Transverse colon (tissue), 4 donors: ENCODE data around the gene TIMM22. TPM values are rescaled to one million over a fixed set of nuclear protein-coding genes. Genes with fewer than 3 reads are reported as not detected.

Source experiments
- DNase-seq: peaks from one replicate; pipeline ENCODE4 v3.0.0-alpha.2; 2019
- H3K27ac ChIP-seq, 4 donors: fragments of 200-600 bp; sonication (generic); 2 replicates each; pipeline ENCODE4 v1.5.1; 2016 to 2018; ENCODE audit warnings: inconsistent platforms in 4 of 4
- H3K27me3 ChIP-seq: fragments of 200-600 bp; sonication (generic); 2 replicates; pipeline ENCODE4 v1.5.1; 2017; ENCODE audit warnings: inconsistent platforms
- H3K36me3 ChIP-seq, 4 donors: fragments of 200-600 bp; sonication (generic); 2 replicates each; pipeline ENCODE4 v1.5.1; 2017 to 2019; ENCODE audit warnings: inconsistent platforms in 4 of 4
- H3K4me1 ChIP-seq, 4 donors: fragments of 200-600 bp; sonication (generic); 2 replicates each; pipeline ENCODE4 v1.5.1; 2017 to 2020; ENCODE audit warnings: inconsistent platforms in 4 of 4
- H3K4me3 ChIP-seq, 4 donors: fragments of 200-600 bp; sonication (generic); 1 replicate in 1 of 4; 2 replicates in 3 of 4; pipeline versions ENCODE4 v1.5.1 to v1.6.1; 2017 to 2019; ENCODE audit warnings: inconsistent platforms in 4 of 4
- H3K9me3 ChIP-seq, 2 donors: fragments of 200-600 bp; sonication (generic); 2 replicates each; pipeline ENCODE4 v1.5.1; 2017 to 2019; ENCODE audit warnings: inconsistent platforms in 2 of 2
- EP300 ChIP-seq: sonication (generic); formaldehyde crosslinking; IDR thresholded peaks from one replicate; pipeline ENCODE4 v1.6.1; 2017; ENCODE audit warnings: antibody characterized with exemption, low read depth
- POLR2A ChIP-seq: fragments of 450-650 bp; IDR thresholded peaks from one replicate; pipeline ENCODE4 v1.6.1; 2016; ENCODE audit warnings: antibody characterized with exemption, mild to moderate bottlenecking, moderate library complexity
- POLR2AphosphoS5 ChIP-seq, 3 donors: sonication (generic); formaldehyde crosslinking; IDR thresholded peaks; one replicate each; pipeline ENCODE4 v1.6.1; 2016; ENCODE audit warnings: antibody characterized with exemption in 3 of 3
- WGBS, 2 donors: methylation state at CpG; one replicate each; pipeline ENCODE4 v1.1.5; 2018; ENCODE audit warnings: low coverage in 1 of 2; 5-methylcytosine and 5-hydroxymethylcytosine counted together
- in situ Hi-C, 4 donors: fragments of 200-750 bp; cut with MboI; loops; one replicate each; pipeline versions ENCODE4 v1.15.0 to v1.15.1; 2017; ENCODE audit warnings: low sequenced_read_pairs in 3 of 4, low pct_ligation_motif_present in 1 of 4, low pct_unique_long_range_greater_than_20kb in 1 of 4
- intact Hi-C: fragments of 100-400 bp; cut with DNase I; formaldehyde crosslinking; loops from one replicate; pipeline ENCODE4 v1.15.1; 2023; ENCODE audit warnings: low total_unique reads
- total RNA-seq, 4 donors: library from RNA; depleted of rRNA; stranded (reverse); fragments of >200 nt; gene quantifications; one replicate each; pipeline ENCODE4 v1.1.0, GENCODE V29; 2016
- TF ChIP-seq, protein P1 (sequence below), 5 experiments: fragments of 200-600 bp in 3 of 5; fragments of 450-650 bp in 2 of 5; sonication (generic) in 3 of 5; IDR thresholded peaks; 1 replicate in 2 of 5; 2 replicates in 3 of 5; pipeline ENCODE4 v1.5.1; 2016 to 2017; ENCODE audit warnings: antibody characterized with exemption in 5 of 5, inconsistent platforms in 3 of 5, mild to moderate bottlenecking in 2 of 5, moderate library complexity in 1 of 5

Gene TIMM22
- total RNA-seq, 4 donors from 2014 or later, result 10.5 to 17.6 (median 12.1) TPM

DNA sequence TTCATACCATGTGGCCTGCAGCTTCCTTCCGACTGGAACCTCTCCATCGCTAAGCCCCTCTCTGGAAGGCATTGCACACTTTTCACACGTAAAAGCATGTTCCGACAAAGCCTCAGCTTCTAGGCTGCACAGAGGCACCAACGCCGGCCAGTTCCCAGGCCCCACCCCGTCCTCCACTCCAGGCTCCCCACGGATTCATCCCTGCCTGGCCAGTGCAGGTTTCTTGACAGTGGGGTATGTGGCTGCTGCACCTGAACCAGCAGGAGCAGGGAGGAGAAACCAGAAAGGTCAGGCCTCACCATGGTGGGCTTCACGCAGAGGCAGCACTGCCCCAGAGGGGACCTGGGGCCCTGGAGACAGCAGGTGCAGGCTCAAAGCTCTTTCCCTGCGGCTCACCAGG lies 14.2 kb downstream of the TIMM22 start:
- peaks cover 4 to 9% (median 4%) of the 10 kb centered on the region in 4 donors for H3K4me1 ChIP-seq
- 94% methylated on average over 10 of the region's 10 CpGs; no CpG with 5 or more reads in 1 of the 2 donors for WGBS, 2 donors
- no peaks in the 10 kb centered on the region for H3K27me3 ChIP-seq
- no peak overlapping the region for H3K4me3 ChIP-seq
- no peaks in the 10 kb centered on the region for H3K9me3 ChIP-seq
- H3K36me3 ChIP-seq, result peaks cover 0 to 40% (median 16%) of the 10 kb centered on the region in 4 donors
- intact Hi-C loops, result no loop called here
- no peak for DNase-seq
- TF ChIP-seq POLR2AphosphoS5 (IDR thresholded peaks at IDR 0.05) (no peak), POLR2A (no peak), EP300 (no peak)
- TF ChIP-seq, protein P1, sequence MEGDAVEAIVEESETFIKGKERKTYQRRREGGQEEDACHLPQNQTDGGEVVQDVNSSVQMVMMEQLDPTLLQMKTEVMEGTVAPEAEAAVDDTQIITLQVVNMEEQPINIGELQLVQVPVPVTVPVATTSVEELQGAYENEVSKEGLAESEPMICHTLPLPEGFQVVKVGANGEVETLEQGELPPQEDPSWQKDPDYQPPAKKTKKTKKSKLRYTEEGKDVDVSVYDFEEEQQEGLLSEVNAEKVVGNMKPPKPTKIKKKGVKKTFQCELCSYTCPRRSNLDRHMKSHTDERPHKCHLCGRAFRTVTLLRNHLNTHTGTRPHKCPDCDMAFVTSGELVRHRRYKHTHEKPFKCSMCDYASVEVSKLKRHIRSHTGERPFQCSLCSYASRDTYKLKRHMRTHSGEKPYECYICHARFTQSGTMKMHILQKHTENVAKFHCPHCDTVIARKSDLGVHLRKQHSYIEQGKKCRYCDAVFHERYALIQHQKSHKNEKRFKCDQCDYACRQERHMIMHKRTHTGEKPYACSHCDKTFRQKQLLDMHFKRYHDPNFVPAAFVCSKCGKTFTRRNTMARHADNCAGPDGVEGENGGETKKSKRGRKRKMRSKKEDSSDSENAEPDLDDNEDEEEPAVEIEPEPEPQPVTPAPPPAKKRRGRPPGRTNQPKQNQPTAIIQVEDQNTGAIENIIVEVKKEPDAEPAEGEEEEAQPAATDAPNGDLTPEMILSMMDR (IDR thresholded peaks at IDR 0.05), result no peak
- H3K27ac ChIP-seq, result no peak overlapping the region
- in situ Hi-C loops, result no loop called here

DNA sequence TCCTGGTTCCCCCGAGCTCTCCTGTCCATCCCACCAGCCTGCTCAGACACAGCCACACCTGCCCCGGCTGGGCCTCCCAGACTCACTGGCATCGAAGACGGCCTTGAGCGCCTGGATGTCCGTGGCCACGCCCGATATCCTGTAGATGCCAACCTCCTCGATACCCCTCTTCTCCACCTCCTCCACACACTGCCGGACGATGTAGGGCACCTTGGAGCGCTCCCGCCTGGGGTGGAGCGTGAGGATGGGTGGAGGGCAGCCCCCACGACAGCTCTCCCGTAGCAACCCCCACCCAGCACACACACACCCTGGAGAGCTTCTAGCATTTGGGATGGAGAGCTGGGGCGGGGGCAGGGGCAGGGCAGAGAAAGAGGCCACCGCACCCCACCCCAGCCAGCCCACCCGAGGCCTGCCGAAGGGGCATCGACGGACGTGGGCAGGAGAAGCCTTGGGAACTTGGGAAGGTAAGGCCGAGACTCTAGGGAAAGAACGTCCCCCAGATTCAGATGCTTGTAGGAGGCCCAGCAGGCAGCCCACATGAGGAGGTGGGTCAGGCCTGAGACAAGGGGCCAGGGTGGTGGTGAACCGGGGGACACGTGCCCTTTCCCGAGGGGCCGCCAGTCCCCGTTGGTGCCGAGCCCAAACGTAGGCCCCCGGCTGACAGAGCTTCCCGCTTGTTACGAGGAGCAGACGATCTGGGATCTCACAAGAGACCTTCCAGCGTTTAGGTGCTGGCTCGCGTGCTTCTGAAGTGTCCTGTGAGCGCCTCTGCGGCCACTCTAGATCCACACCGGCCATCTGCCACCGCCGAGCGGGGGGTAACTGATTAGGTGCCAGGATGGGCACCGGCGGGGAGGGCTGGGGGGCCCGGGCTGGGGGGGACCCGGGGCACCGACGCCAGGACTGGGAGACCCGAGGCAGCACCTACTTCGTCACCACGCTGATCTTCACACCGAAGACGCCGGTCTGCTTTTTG lies 15.1 kb downstream of the TIMM22 start:
- Histone ChIP-seq H3K27me3 (no peaks in the 10 kb centered on the region), H3K4me1 (peaks cover 0 to 4% (median 0%) of the 10 kb centered on the region in 4 donors), H3K9me3 (no peaks in the 10 kb centered on the region), H3K4me3 (no peak overlapping the region), H3K36me3 (peaks cover 0 to 40% (median 16%) of the 10 kb centered on the region in 4 donors), H3K27ac (no peak overlapping the region)
- DNase-seq, result no peak
- TF ChIP-seq, protein P1 (IDR thresholded peaks at IDR 0.05), result no peak
- TF ChIP-seq POLR2AphosphoS5 (IDR thresholded peaks at IDR 0.05) (no peak), POLR2A (no peak), EP300 (no peak)
- intact Hi-C loops (no loop called here), in situ Hi-C loops (no loop called here)
- whole genome bisulfite sequencing, 2 donors, result 78 to 89% methylated on average over 7 to 55 of the region's 57 CpGs

DNA sequence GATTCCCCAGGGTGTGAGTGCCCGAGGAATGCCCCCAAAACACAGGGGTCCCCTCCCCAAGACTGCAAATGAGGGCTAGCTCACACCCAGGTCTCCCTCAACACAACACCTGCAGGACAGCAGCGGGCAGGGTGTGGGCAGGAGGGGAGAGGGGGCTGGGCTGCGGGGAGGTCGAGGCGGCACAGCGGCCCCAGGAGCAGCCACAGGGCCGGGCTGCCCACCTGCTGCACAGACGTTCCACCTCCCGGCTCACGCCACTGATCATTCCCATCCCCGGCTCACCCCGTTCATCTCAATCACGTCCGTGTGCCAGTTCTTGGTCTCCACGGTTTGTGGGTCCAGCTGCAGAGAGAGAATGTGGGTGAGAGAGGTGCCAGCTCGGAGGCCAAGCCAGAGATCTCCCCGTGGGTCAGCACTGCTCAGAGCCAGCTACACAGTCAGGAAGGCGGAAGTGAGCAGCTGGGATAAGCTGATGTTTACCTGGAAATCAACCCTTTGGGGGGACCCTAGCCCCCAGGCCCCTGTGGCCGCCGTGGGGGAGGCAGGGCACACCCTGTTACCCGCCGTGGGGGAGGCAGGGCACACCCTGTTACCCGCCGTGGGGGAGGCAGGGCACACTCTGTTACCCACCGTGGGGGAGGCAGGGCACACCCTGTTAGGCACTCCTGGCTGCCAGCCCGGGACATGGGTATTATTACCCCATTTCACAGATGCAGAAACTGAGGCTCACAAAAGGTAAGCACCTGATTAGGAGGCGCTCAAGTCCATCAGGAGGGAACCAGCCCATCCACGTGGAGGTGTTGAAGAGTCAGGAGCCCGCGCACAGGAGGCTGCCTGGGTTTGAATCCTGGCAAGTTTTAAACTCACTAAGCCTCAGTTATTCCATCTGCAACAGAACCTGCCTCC lies 16.1 kb downstream of the TIMM22 start:
- no peaks in the 10 kb centered on the region for H3K9me3 ChIP-seq
- no peak overlapping the region for H3K4me3 ChIP-seq
- no peak for DNase-seq
- H3K27me3 ChIP-seq, result no peaks in the 10 kb centered on the region
- intact Hi-C loops, result no loop called here
- no peaks in the 10 kb centered on the region for H3K4me1 ChIP-seq
- H3K27ac ChIP-seq, result no peak overlapping the region
- in situ Hi-C loops, result no loop called here
- H3K36me3 ChIP-seq, result peaks cover 0 to 35% (median 16%) of the 10 kb centered on the region in 4 donors
- TF ChIP-seq POLR2A, result no peak
- TF ChIP-seq POLR2AphosphoS5 (IDR thresholded peaks at IDR 0.05), result no peak
- TF ChIP-seq EP300, result no peak
- TF ChIP-seq, protein P1 (IDR thresholded peaks at IDR 0.05), result no peak
- 77 to 90% methylated on average over 2 to 26 of the region's 30 CpGs for WGBS, 2 donors

DNA sequence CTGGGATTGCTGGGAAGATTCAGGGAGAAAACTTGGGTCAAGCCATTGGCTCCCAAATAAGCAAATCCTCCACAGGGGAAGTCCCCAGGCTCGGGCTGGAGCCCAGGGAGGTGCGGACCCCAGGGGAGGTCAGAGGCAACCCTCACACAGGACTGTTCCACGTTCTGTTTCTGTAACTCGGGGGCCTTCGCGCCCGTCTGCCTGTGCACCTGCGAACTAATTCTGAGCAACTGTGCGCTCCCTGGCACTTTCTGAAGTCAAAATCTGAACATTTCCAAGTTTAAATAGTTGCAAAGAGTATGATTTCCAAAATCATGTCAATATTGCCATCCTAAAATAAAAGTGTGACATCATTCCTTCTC lies 16.8 kb downstream of the TIMM22 start:
- H3K4me1 ChIP-seq, result peaks cover 0 to under 1% (median 0%) of the 10 kb centered on the region in 4 donors
- no peak overlapping the region for H3K4me3 ChIP-seq
- no peaks in the 10 kb centered on the region for H3K27me3 ChIP-seq
- H3K27ac ChIP-seq, result no peak overlapping the region
- TF ChIP-seq POLR2A (no peak), EP300 (no peak), POLR2AphosphoS5 (IDR thresholded peaks at IDR 0.05) (no peak)
- TF ChIP-seq, protein P1 (IDR thresholded peaks at IDR 0.05), result no peak
- WGBS, 2 donors, result 91 to 100% methylated on average over 1 to 9 of the region's 9 CpGs
- no peaks in the 10 kb centered on the region for H3K9me3 ChIP-seq
- intact Hi-C loops, result no loop called here
- DNase-seq, result no peak
- peaks cover 0 to 32% (median 16%) of the 10 kb centered on the region in 4 donors for H3K36me3 ChIP-seq
- in situ Hi-C loops, result no loop called here
